Vein endothelial cell (primary cell): ENCODE measurements around the gene RAB19. TPM values are rescaled to one million over a fixed set of nuclear protein-coding genes. Genes with fewer than 3 reads are reported as not detected.

Experiments used
- small RNA-seq: library from RNA; depleted of rRNA; stranded (forward); fragments of <200 nt; gene quantifications from one replicate; pipeline ENCODE3, GENCODE V24; 2012
- total RNA-seq: library from RNA; depleted of rRNA; stranded (reverse); fragments of >200 nt; gene quantifications from 2 replicates; pipeline ENCODE4 v1.2.3, GENCODE V29; 2012

The RAB19 gene, protein sequence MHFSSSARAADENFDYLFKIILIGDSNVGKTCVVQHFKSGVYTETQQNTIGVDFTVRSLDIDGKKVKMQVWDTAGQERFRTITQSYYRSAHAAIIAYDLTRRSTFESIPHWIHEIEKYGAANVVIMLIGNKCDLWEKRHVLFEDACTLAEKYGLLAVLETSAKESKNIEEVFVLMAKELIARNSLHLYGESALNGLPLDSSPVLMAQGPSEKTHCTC
- 0.38 TPM in 1 of 2 replicates, not detected in the other for total RNA-seq

DNA sequence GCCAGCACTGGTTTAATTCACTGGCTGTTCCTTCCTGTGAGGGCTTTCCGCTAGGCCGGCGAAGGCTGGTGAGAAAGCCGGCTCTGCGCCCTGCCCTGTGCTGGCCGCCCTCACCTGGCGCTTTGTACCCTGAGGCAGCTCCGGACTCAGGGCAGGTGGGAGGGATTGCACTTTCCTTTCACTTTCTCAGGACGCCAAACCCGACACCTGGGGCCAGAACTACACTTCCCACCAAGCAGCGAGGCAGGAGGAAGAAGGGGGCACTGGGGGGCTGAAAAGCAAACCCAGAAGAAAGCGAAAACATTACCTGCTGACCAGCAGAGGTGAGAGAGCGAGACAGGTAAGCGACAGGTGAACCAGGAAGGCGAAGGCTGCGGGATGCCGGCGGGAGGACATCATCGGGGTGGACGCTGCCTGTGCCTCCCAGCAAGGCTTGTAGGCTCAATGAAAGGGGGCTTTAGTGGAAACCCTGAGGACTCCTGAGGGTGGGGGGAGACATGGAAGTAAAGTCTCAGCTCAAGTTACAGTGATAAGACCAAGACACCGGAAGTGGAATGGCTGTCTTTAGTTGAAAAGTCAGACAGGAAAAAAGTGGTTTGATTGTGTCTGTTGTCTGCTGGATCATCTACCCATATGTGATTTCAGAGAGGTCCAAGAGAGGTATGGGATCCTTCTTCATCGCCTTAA, at the start of gene RAB19:
Gene RAB19 (plus strand): TSS at position 181 of the 687 bp plus-strand sequence. CDS start 3,589 bp downstream, outside the sequence.

DNA sequence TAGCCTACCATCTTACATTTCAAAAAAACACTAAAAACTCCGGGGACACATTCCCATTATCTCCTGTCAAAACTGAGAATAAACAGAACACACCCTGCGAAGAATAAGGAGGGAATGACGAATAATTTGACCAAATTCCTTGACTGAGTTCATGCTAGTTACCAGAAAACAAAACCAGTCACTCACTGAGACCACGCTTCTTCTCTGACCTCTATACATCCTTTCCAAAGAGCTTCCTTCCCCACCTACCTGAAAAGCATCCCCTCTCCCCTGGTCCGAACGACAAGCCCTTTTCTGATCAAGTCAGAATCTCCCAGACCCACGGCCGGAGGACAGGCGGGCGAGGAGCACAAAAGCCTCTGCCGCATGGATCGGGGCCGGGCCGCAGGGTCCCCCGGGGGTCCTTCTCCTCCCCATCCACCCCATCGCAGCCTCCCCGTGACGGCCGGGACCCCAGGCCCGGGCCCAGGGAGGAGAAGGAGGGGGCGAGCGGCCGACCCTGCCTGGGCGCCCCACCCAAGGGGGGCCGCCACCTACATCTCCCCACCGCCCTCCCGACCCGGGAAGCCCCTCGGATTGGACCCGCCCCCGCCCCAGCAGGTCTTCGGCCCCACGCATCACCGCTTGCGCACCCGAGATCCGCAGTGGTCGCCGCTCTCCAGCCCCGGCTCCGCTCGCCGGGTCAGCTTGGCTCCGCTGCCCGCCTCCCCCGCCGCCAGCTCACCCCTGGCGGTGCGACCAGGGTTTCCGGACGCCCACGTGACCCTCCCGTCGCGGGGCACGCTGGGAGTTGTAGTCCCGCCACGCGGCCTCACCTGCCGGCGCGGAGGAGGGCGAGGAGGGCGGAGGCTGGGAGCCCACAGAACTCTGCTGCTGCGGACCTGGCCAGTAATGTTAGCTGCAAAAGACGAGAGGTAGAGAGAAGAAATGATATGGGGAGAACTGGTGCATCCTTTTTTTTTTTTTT, 5.8 kb upstream of the RAB19 start, which contains the start of gene SLC37A3:
Gene SLC37A3 (minus strand): TSS at position 747 of the 967 bp plus-strand sequence. CDS start 16,004 bp downstream, outside the sequence.

Small RNA genes lying within 50 kb of the gene (small RNA-seq; reads per million reads assigned to genes)
- gene RNA5SP247 (not detected), gene RNA5SP248 (44.6 reads per million, percentile 98 among the genes with 10 or more reads in this experiment)

Other genes starting within 250 kb of the RAB19 start
- gene KDM7A, start 227.1 kb upstream of the RAB19 start, total RNA-seq, result 8.1 and 11.4 TPM in 2 replicates
- gene SLC37A3, start 5.5 kb upstream of the RAB19 start, total RNA-seq, result 62.4 and 62.5 TPM in 2 replicates
- 36.6 and 41.5 TPM in 2 replicates for gene MKRN1, start 75.4 kb downstream of the RAB19 start, total RNA-seq
- gene DENND2A, start 236.8 kb downstream of the RAB19 start, total RNA-seq, result under 0.01 and 0.19 TPM in 2 replicates